ENCODE measurements around the gene KIF6. TPM values are rescaled to one million over a fixed set of nuclear protein-coding genes. Genes with fewer than 3 reads are reported as not detected.
"Not testable (repeated sequence)": the region's sequence is repeated elsewhere in the genome, so short reads cannot be mapped to it uniquely, and the experiment has no call there.

Gene KIF6
- total RNA-seq, 2 experiments from 2014 or later, result 0.62 to 0.96 TPM

DNA sequence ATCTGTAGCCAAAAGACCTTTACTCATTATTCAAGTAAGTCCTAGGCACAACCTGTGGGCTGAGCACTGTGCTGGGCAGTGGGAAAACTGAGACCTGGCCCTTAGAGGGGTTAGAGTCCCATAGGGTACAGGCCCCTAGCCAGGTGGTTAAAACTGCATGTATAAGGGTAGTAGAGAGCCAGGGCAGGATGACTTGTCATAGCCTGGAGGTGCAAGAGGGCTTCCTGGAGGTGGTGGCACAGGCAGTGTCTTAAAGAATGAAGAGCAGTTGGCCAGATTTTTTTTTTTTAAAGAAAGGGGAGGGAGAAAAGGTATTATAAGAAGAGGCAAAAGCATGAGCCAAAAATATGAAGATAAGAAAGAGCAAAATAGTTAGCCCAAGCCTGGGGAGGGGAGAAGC lies 226.2 kb downstream of the KIF6 start:
- no peak overlapping the region for H3K27ac Mint-ChIP-seq
- H3K9me3 Mint-ChIP-seq, result peaks cover 33% of the 10 kb centered on the region
- no peak for DNase-seq
- no peaks in the 10 kb centered on the region for H3K4me1 Mint-ChIP-seq
- no peaks in the 10 kb centered on the region for H3K36me3 Mint-ChIP-seq
- peaks cover 35% of the 10 kb centered on the region for H3K27me3 Mint-ChIP-seq
- H3K4me3 Mint-ChIP-seq, result no peak overlapping the region

DNA sequence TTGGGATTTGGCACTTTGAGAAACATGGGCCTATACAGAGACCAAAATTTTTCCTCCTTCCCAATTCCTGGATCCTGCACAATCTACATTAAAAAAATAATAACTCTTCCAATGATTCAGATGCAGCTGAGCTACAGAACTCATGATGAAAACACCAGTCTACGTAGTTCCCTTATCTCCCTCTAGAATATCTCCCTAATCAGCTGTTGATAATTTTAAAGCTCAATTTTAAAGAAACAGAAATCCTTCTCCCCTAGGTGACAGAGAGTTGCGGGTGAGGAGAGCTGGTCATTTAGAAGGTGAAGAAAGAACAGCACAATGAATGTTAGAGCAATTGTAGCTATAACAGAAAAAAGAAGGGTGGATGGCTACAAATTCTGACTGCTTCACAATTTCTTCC lies 227.1 kb downstream of the KIF6 start:
- H3K4me1 Mint-ChIP-seq, result no peaks in the 10 kb centered on the region
- H3K27me3 Mint-ChIP-seq, result peaks cover 28% of the 10 kb centered on the region
- peaks cover 28% of the 10 kb centered on the region for H3K9me3 Mint-ChIP-seq
- no peak for DNase-seq
- no peaks in the 10 kb centered on the region for H3K36me3 Mint-ChIP-seq
- H3K27ac Mint-ChIP-seq, result no peak overlapping the region
- H3K4me3 Mint-ChIP-seq, result no peak overlapping the region

DNA sequence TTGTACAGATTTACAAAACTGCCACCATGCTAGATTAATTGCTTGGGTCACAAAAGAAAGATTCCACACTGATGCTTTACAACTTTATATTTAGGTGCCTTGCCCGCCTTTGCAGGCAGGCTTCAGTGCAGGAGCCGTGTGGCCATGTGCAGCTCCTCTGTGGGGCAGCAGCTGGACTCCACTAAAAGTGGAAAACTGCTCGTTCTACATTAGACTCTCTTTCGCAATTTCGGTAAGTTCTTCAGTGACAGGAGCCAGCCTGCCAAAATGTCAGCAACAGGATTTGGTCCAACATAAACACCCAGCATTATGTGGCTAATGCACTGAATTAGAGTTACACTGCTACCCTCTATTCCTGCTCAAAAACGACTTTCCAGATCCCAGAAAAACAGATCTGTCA lies 228.3 kb downstream of the KIF6 start:
- Mint-ChIP-seq H3K27ac (no peak overlapping the region), H3K36me3 (no peaks in the 10 kb centered on the region)

DNA sequence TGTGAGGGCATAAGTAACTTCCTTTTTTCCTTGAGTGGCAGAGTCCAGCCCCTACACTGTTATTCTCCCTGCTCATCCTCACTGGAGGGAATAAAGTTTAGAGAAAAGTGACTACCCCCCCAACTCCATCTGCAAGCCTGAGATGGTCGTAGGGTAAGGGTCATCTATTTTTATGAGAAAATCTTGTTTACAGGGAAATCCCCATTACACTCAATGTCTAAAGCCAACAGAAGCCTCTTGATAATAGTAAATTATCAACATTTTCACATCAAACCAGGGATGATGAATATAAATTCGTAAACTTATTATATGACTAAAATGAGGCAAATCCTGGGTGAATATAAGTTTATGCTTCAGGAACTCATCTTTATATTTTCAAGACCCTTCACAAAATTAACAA lies 228.8 kb downstream of the KIF6 start:
- Mint-ChIP-seq H3K4me3 (no peak overlapping the region), H3K4me1 (no peaks in the 10 kb centered on the region), H3K9me3 (peaks cover 14% of the 10 kb centered on the region), H3K27me3 (peaks cover 34% of the 10 kb centered on the region), H3K27ac (no peak overlapping the region), H3K36me3 (no peaks in the 10 kb centered on the region)
- DNase-seq, result no peak

More for the DNA sequence above, 228.3 kb downstream of the KIF6 start:
- DNase-seq, result no peak
- Mint-ChIP-seq H3K4me1 (no peaks in the 10 kb centered on the region), H3K27me3 (peaks cover 30% of the 10 kb centered on the region), H3K4me3 (no peak overlapping the region), H3K9me3 (peaks cover 18% of the 10 kb centered on the region)

DNA sequence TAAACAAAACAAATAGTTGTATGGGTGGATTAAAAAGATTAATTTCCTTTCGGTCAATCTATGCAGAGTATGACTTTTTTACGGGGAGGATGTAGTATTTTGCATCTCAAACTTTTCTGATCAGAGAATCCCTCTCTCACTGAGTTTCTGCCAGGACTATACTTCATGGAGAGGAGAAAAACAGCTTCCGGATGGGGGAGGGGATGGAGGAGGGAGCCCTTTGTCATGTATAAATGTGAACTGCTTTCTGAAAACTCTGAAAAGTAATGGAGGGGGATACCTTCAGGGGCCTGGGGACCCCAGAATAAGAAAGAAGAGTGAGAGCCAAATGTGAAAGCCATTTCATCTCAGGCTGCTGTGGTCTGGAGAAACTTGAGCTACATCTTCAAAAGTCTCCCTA lies 229.6 kb downstream of the KIF6 start:
- Mint-ChIP-seq H3K36me3 (no peaks in the 10 kb centered on the region), H3K27ac (no peak overlapping the region), H3K9me3 (peaks cover 9% of the 10 kb centered on the region), H3K4me3 (no peak overlapping the region), H3K27me3 (peaks cover 34% of the 10 kb centered on the region), H3K4me1 (no peaks in the 10 kb centered on the region)
- DNase-seq, result no peak

DNA sequence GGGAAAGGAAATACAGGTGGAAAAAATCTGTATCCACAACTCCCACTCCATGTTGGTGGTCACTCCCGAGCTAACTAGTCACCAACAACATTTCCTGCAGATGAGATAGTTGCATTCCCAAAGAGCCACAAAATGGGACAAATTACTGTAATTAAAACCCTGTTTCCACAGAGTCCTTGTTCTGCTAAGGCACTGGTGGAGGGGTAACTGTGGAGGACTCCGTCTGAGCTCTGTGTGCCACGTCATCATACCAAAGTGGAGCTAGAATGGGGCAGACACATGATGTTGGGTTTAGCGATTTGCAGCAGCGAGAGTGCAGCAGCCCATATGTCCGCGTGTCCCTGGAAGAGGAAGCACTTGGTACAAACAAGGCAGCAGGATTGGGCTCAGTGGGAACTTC lies 230.2 kb downstream of the KIF6 start:
- H3K27me3 Mint-ChIP-seq, result peaks cover 36% of the 10 kb centered on the region

DNA sequence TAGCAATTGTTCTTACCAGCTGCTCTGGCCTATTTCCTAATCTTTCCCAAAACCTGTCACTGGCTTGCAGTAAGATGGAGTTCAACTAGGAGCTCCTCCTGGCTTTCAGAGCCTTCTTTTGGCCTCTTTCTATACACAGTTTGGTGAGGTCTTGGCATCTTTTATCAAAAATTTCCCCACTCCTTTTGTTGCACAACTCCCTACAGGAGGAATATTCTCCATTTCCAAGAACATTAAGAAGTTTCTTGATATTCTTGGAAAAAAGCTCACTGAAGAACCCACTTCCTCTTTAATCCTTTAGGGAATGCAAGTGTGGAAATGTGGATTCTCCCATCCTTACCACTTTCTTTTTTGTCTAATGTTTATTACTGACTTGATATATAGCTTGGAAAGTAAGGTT lies 231.4 kb downstream of the KIF6 start:
- no peak overlapping the region for H3K27ac Mint-ChIP-seq
- H3K36me3 Mint-ChIP-seq, result no peaks in the 10 kb centered on the region
- no peak for DNase-seq
- H3K27me3 Mint-ChIP-seq, result peaks cover 35% of the 10 kb centered on the region
- H3K4me3 Mint-ChIP-seq, result no peak overlapping the region
- H3K4me1 Mint-ChIP-seq, result no peaks in the 10 kb centered on the region
- H3K9me3 Mint-ChIP-seq, result no peaks in the 10 kb centered on the region

More for the DNA sequence above, 230.2 kb downstream of the KIF6 start:
- no peak overlapping the region for H3K4me3 Mint-ChIP-seq
- peaks cover 6% of the 10 kb centered on the region for H3K9me3 Mint-ChIP-seq
- H3K4me1 Mint-ChIP-seq, result no peaks in the 10 kb centered on the region
- no peak for DNase-seq
- H3K27ac Mint-ChIP-seq, result no peak overlapping the region
- no peaks in the 10 kb centered on the region for H3K36me3 Mint-ChIP-seq

DNA sequence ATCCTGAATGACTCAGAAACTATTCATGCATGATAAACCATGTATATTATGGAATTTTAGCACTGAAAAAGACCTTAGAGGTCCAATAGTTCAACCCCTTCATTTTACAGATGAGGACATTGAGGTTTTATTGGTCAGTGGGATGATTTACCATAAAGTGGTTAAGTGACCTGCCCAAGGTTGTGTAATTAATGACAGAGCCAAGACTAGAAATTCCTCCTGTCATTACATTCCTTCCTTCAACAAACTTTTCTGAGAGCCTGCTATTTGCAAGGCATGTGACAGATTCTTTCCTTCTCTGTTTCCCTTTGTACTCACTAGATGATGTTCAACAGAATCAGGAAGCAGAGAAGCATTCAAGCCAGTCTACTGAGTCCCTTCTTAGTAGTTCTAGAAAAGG lies 232.0 kb downstream of the KIF6 start:
- Mint-ChIP-seq H3K4me1 (no peaks in the 10 kb centered on the region), H3K36me3 (no peaks in the 10 kb centered on the region), H3K9me3 (no peaks in the 10 kb centered on the region)

DNA sequence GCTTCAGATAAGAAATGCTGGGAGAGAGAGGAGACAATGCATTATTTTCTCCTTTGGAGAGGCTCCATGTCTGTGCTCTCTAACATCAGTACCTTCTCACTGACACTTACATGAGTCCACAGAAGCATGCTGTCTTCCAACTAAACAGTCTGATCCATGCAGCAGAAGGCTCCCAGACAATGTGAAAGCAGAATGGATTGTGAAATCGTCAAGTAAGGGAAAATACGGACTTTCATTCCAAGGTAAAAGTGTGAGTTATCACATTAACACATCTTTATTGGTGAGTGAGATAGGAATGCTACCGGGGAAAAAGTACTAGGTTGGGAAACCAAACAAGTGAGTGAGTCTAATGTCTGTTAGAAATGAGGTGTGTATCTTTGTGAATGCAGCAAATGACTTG lies 235.1 kb downstream of the KIF6 start:
- Mint-ChIP-seq H3K4me1 (no peaks in the 10 kb centered on the region), H3K4me3 (no peak overlapping the region), H3K27ac (no peak overlapping the region), H3K9me3 (no peaks in the 10 kb centered on the region), H3K27me3 (peaks cover 24% of the 10 kb centered on the region), H3K36me3 (no peaks in the 10 kb centered on the region)
- DNase-seq, result no peak

More for the DNA sequence above, 232.0 kb downstream of the KIF6 start:
- no peak overlapping the region for H3K27ac Mint-ChIP-seq
- H3K27me3 Mint-ChIP-seq, result peaks cover 36% of the 10 kb centered on the region
- DNase-seq, result no peak
- H3K4me3 Mint-ChIP-seq, result no peak overlapping the region

DNA sequence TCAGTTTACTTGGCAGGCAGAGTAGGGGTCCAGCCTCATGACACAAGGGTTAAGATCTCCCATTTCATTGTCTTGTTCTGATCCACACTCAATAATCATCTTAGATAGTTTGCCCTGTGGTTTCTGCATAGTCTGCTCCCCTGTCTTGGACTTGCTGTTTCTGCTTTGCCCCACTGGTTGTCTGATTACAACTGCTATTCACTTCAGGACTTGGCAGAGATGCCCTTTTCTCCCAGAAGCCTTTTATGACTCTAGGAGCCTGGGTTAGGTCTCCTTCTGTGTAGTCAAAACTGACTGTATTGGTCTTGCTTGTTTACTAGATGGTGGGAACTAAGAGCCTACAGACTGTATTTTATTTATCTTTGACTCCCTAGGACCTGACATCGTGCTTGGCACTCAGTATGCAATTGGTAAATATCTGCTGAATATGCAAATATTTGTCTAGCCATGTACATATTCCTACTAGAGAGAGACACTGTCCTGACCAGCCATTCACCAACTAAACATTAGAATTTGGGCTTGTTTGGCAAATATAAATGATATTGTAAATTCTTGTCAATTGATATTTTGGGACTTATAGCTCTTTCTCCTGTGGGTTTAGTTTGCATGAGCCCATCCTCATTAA lies 236.8 kb downstream of the KIF6 start:
- Mint-ChIP-seq H3K4me3 (no peak overlapping the region), H3K36me3 (no peaks in the 10 kb centered on the region), H3K4me1 (no peaks in the 10 kb centered on the region), H3K27me3 (peaks cover 38% of the 10 kb centered on the region), H3K27ac (no peak overlapping the region), H3K9me3 (no peaks in the 10 kb centered on the region)
- no peak for DNase-seq

DNA sequence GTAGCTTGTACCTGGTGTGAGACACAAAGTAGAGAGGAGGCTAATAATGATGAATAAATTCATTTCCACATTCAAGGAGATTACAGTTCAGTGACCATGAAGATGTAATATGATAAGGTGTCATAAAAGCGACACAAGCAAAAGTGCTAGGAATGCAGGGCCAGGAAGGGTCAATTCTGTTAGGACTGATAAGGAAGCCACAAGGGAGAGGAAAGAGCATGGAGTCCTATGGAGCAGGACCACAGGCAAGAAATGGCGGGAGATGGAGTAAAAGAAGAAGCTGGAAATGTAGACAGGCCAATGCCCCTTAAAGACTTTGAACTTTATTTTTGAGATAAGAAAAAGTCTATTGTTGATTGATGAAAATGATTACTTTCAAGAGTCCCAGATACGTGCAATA lies 240.9 kb downstream of the KIF6 start:
- Mint-ChIP-seq H3K27me3 (peaks cover 49% of the 10 kb centered on the region), H3K36me3 (no peaks in the 10 kb centered on the region), H3K4me3 (no peak overlapping the region), H3K4me1 (no peaks in the 10 kb centered on the region), H3K27ac (no peak overlapping the region), H3K9me3 (peaks cover 2% of the 10 kb centered on the region)
- no peak for DNase-seq

DNA sequence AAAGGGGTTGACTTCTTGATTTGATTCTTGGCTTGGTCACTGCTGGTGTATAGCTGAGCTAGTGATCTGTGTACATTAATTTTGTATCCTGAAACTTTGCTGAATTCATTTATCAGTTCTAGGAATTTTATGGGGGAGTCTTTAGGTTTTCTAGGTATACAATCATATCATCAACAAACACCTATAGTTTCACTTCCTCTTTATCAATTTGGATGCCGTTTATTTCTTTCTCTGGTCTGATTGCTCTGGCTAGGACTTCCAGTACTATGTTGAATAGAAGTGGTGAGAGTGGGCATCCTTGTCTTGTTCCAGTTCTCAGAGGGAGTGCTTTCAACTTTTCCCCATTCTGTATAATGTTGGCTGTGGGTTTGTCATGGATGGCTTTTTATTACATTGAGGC lies 245.4 kb downstream of the KIF6 start:
- not testable (repeated sequence) for H3K9me3 Mint-ChIP-seq, H3K4me1 Mint-ChIP-seq, H3K36me3 Mint-ChIP-seq, H3K27ac Mint-ChIP-seq, H3K4me3 Mint-ChIP-seq, DNase-seq
- H3K27me3 Mint-ChIP-seq, result peaks cover 52% of the 10 kb centered on the region

DNA sequence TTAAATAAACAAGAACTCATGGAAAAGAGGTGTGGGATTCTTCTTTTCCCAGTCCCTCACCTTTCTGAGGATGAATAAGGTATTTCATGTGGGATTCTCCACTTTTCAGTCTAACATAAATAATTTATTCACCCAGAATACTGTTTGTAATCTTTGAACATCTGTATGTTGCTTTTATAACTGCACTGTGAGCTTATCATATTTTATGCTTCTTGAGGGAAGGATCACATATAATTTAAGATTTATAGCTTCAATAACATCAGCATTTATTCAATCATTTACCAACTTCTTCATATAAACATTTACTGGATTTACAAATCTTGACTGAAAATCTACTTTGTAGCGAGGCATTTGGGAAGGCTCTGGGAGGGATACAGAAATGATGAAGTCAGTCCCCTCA lies 248.5 kb downstream of the KIF6 start:
- Mint-ChIP-seq H3K4me3 (no peak overlapping the region), H3K27me3 (peaks cover 27% of the 10 kb centered on the region)

DNA sequence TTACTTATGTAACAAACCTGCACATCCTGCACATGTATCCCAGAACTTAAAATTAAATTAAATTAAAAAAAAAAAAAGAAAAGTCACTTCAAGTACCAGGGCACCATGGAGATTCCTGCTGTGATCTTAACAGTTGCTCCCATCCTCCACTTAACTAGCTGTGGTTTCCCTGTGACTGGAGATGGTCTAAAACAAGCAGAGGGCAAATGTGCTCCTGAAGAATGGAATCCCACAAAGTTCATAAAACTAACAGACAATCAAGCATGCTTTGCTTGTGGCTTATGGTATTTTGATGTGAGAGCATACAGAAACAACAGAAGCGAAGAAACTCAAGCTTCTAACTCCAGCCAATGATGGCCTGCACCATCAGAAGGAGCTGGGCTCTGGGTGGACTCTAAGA lies 249.1 kb downstream of the KIF6 start:
- Mint-ChIP-seq H3K4me1 (peaks cover 9% of the 10 kb centered on the region), H3K9me3 (peaks cover 2% of the 10 kb centered on the region), H3K36me3 (no peaks in the 10 kb centered on the region), H3K27ac (no peak overlapping the region), H3K4me3 (no peak overlapping the region), H3K27me3 (peaks cover 23% of the 10 kb centered on the region)
- DNase-seq, result no peak

More for the DNA sequence above, 248.5 kb downstream of the KIF6 start:
- no peak overlapping the region for H3K27ac Mint-ChIP-seq
- H3K9me3 Mint-ChIP-seq, result peaks cover 2% of the 10 kb centered on the region
- peaks cover 7% of the 10 kb centered on the region for H3K4me1 Mint-ChIP-seq
- DNase-seq, result no peak
- no peaks in the 10 kb centered on the region for H3K36me3 Mint-ChIP-seq

DNA sequence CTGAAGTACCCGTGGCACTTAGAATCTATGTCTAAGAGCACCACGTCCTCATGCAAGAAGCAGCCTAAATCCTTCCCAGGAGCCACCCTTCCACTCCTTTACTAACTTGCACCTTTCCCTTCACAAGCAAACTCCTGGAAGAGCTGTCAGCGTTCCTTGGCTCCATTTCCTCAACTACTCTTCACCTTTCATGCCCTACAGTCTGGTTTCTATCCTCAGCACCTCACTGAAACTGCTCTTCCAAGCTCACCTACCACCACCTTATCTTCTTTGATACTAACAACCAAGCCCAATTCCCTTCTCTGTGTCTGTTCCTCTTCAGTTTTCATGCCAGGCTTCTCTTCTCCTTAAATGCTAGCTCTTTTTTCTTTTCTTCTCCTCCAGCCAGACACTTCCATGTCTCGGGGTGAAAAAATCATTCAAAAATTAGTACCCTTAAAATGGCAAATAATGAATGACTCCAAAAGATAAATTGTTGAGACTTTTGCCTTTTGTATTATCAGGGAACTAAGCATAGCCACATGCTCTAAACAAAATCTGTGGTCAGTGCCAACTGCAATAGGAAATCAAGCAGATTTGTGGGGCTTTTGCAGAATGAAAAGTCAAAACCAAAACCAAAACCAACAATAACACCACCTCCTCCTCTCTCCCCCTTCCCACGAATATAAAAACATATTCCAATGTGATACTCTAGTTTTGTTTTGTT lies 253.1 kb downstream of the KIF6 start:
- Mint-ChIP-seq H3K4me1 (peaks cover 10% of the 10 kb centered on the region), H3K27me3 (no peaks in the 10 kb centered on the region), H3K27ac (no peak overlapping the region), H3K4me3 (no peak overlapping the region), H3K9me3 (peaks cover 3% of the 10 kb centered on the region), H3K36me3 (no peaks in the 10 kb centered on the region)
- DNase-seq, result no peak

DNA sequence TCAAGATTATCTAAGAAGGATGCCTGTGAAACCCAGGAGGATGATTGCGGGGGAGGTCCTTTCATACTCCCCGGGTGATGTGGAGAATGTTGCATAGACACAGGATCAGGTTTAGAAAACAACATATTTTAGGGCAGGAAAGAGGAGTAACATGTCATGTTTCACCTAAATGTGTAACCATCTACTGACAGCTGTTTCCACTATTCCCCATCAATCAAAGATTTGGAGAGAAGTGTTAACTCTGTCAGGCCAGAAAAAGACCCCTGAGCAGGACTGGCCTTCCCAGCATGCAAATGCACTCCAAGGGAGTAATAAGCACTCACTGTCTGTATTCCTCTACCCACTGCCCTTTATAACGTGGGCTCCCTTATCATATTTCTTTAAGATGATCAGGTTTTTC lies 254.7 kb downstream of the KIF6 start:
- Mint-ChIP-seq H3K4me1 (peaks cover 10% of the 10 kb centered on the region), H3K27me3 (no peaks in the 10 kb centered on the region), H3K27ac (no peak overlapping the region), H3K4me3 (no peak overlapping the region), H3K36me3 (no peaks in the 10 kb centered on the region), H3K9me3 (peaks cover 3% of the 10 kb centered on the region)
- no peak for DNase-seq

All from activated naive CD8-positive, alpha-beta T cell treated with anti-CD3 and anti-CD28 coated beads for 36 hours (primary cell).